ENCODE data around the gene ASXL1.

ASXL1 gene

GRCh38 chr20:32395066-32395465 lies 36.9 kb downstream of the ASXL1 start:
- TF ChIP-seq CTCF (IDR thresholded peaks at IDR 0.05; ENCODE audit: low read length) (no peak), EZH2 (IDR thresholded peaks at IDR 0.05; ENCODE audit: borderline replicate concordance, low read length) (no peak)
- Histone ChIP-seq H3K9me2 (ENCODE audit: low read depth, low read length) (no peaks in the 10 kb centered on the region), H3K4me3 (ENCODE audit: low read depth, low read length, poor library complexity, severe bottlenecking) (no peak overlapping the region), H3K9ac (ENCODE audit: low read length) (no peak overlapping the region), H3K4me2 (ENCODE audit: low read length) (no peak overlapping the region), H3F3A (ENCODE audit: insufficient read depth, low read length) (no peaks in the 10 kb centered on the region), H3K36me3 (ENCODE audit: insufficient read depth, low read length) (peaks cover 82% of the 10 kb centered on the region), H3K4me1 (ENCODE audit: insufficient read depth, low read length, severe bottlenecking) (no peaks in the 10 kb centered on the region), H4K20me1 (ENCODE audit: insufficient read depth, low read length) (no peaks in the 10 kb centered on the region), H3K9me3 (ENCODE audit: low read length) (0 out of 2 replicates have a peak, but pooled peaks cover 2% of the 10 kb centered on the region), H3K27ac (ENCODE audit: low read depth, low read length, poor library complexity, severe bottlenecking) (no peak overlapping the region), H2AFZ (ENCODE audit: low read length) (no peak overlapping the region), H3K79me2 (ENCODE audit: insufficient read depth, low read length) (peaks cover 66% of the 10 kb centered on the region), H3K27me3 (ENCODE audit: insufficient read depth, low read length) (no peaks in the 10 kb centered on the region)

GRCh38 chr20:32396646-32397160 lies 38.6 kb downstream of the ASXL1 start:
- Histone ChIP-seq H3K4me2 (ENCODE audit: low read length) (no peak overlapping the region), H2AFZ (ENCODE audit: low read length) (no peak overlapping the region), H3K27me3 (ENCODE audit: insufficient read depth, low read length) (no peaks in the 10 kb centered on the region), H3K36me3 (ENCODE audit: insufficient read depth, low read length) (peaks cover 80% of the 10 kb centered on the region), H3K79me2 (ENCODE audit: insufficient read depth, low read length) (peaks cover 76% of the 10 kb centered on the region), H3F3A (ENCODE audit: insufficient read depth, low read length) (no peaks in the 10 kb centered on the region), H4K20me1 (ENCODE audit: insufficient read depth, low read length) (no peaks in the 10 kb centered on the region), H3K9me2 (ENCODE audit: low read depth, low read length) (no peaks in the 10 kb centered on the region), H3K9me3 (ENCODE audit: low read length) (0 out of 2 replicates have a peak, but pooled peaks cover 2% of the 10 kb centered on the region), H3K27ac (ENCODE audit: low read depth, low read length, poor library complexity, severe bottlenecking) (no peak overlapping the region), H3K9ac (ENCODE audit: low read length) (no peak overlapping the region), H3K4me1 (ENCODE audit: insufficient read depth, low read length, severe bottlenecking) (no peaks in the 10 kb centered on the region), H3K4me3 (ENCODE audit: low read depth, low read length, poor library complexity, severe bottlenecking) (no peak overlapping the region)
- TF ChIP-seq EZH2 (IDR thresholded peaks at IDR 0.05; ENCODE audit: borderline replicate concordance, low read length), result no peak
- no peak for TF ChIP-seq CTCF (IDR thresholded peaks at IDR 0.05; ENCODE audit: low read length)

GRCh38 chr20:32397567-32398084 lies 39.5 kb downstream of the ASXL1 start:
- H3K27ac ChIP-seq (ENCODE audit: low read depth, low read length, poor library complexity, severe bottlenecking), result no peak overlapping the region
- no peak overlapping the region for H2AFZ ChIP-seq (ENCODE audit: low read length)
- no peaks in the 10 kb centered on the region for H3K4me1 ChIP-seq (ENCODE audit: insufficient read depth, low read length, severe bottlenecking)
- no peaks in the 10 kb centered on the region for H4K20me1 ChIP-seq (ENCODE audit: insufficient read depth, low read length)
- peaks cover 79% of the 10 kb centered on the region for H3K79me2 ChIP-seq (ENCODE audit: insufficient read depth, low read length)
- no peaks in the 10 kb centered on the region for H3K27me3 ChIP-seq (ENCODE audit: insufficient read depth, low read length)
- H3K4me3 ChIP-seq (ENCODE audit: low read depth, low read length, poor library complexity, severe bottlenecking), result no peak overlapping the region
- TF ChIP-seq EZH2 (IDR thresholded peaks at IDR 0.05; ENCODE audit: borderline replicate concordance, low read length) (no peak), CTCF (IDR thresholded peaks at IDR 0.05; ENCODE audit: low read length) (no peak)
- peaks cover 80% of the 10 kb centered on the region for H3K36me3 ChIP-seq (ENCODE audit: insufficient read depth, low read length)
- no peaks in the 10 kb centered on the region for H3K9me2 ChIP-seq (ENCODE audit: low read depth, low read length)
- no peaks in the 10 kb centered on the region for H3F3A ChIP-seq (ENCODE audit: insufficient read depth, low read length)
- 0 out of 2 replicates have a peak, but pooled peaks cover 2% of the 10 kb centered on the region for H3K9me3 ChIP-seq (ENCODE audit: low read length)
- no peak overlapping the region for H3K4me2 ChIP-seq (ENCODE audit: low read length)
- H3K9ac ChIP-seq (ENCODE audit: low read length), result no peak overlapping the region
